Mesodermal cell (in vitro differentiated cells): ENCODE results near the gene EMILIN2.
A peak's percentile ranks its signal among the peaks of the same experiment; 100 is the strongest.

Source experiments
- H3K27ac ChIP-seq: 2 replicates; pipeline ENCODE4 v1.7.0; 2013; ENCODE audit warnings: mild to moderate bottlenecking, low read depth, low read length, moderate library complexity; ENCODE audit not compliant: severe bottlenecking
- H3K36me3 ChIP-seq: 2 replicates; pipeline ENCODE4 v1.7.1; 2013; ENCODE audit warnings: mild to moderate bottlenecking, low read length, moderate library complexity; ENCODE audit not compliant: control insufficient read depth, insufficient read depth
- H3K4me1 ChIP-seq: one replicate; pipeline ENCODE4 v1.7.1; 2013; ENCODE audit warnings: mild to moderate bottlenecking, low read length; ENCODE audit not compliant: insufficient read depth, control insufficient read depth, poor library complexity, severe bottlenecking
- H3K4me3 ChIP-seq: 2 replicates; pipeline ENCODE4 v1.7.0; 2013; ENCODE audit warnings: low read length, control low read depth, mild to moderate bottlenecking; ENCODE audit not compliant: insufficient read depth, poor library complexity, severe bottlenecking; ENCODE audit errors: extremely low read depth
- H3K9me3 ChIP-seq: 2 replicates; pipeline ENCODE4 v1.7.1; 2013; ENCODE audit warnings: mild to moderate bottlenecking, low read length, moderate library complexity; ENCODE audit not compliant: control insufficient read depth
- WGBS, 2 experiments: methylation state at CpG; one replicate each; pipeline ENCODE4 v1.1.5; 2013; ENCODE audit warnings: missing lambda C conversion rate in 2 of 2; ENCODE audit not compliant: insufficient coverage in 2 of 2; 5-methylcytosine and 5-hydroxymethylcytosine counted together

The EMILIN2 gene

DNA sequence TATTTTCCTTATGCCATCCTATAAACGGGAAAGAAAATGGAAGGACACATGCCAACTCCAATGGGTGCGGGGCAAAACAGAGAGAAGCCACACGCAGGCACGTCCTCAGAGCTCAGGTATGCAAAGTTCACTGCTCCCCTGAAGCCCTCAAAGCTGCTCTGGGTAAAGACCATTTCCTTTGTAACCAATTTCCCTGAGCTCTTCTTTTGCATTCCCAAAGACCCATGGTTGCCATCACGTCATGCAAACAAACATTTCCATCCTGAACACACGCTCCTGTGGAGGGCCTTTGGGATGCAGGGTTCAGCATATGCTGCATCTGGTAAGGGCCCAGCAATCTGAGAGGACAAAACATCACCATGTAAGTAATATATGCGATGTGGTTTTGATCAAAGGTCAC lies 69.4 kb downstream of the EMILIN2 start:
- WGBS, 2 experiments, result 59 to 76% methylated on average over 6 of the region's 7 CpGs
- H3K4me1 ChIP-seq, result no peaks in the 10 kb centered on the region
- H3K27ac ChIP-seq, result no peak overlapping the region
- H3K36me3 ChIP-seq, result peaks cover 89% of the 10 kb centered on the region
- H3K4me3 ChIP-seq, result no peak overlapping the region
- H3K9me3 ChIP-seq, result no peaks in the 10 kb centered on the region

DNA sequence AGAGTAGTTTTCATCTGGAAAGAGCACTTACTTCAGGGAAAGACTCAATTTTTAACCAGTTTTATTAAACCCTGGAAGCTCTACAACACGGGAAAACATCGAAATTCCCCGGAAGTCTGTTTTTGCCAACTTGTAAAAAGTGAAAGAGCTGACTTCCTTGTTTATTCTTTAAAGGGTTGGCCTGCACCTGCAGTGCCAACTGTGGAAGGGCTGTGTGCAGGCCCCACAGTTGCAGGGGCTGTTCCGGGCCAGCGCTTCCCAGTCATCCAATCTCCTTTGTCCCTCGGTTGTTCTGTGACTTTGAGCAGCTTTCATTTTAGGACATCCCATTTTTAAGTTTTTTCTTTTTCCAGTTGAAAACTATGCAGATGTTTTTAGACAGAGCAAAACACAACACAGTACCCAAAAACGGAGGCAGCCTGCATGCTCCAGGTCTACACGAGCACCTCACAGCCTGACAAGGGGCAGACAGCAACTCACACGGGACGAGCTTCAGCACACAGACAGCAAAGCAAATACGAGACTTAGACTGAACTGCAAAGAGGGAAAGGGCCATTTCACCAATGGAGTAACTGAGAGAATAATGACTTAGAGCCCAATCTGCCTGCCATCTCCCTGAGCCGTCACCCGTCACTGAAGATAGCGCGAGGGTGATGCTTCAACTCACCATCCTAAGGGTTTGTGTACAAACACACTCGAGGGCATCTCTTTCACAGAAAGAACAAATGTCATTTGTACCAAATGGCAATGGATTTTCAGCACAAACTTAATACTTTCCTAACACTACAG lies 70.6 kb downstream of the EMILIN2 start:
- peak overlapping the region; percentile 16 for H3K27ac ChIP-seq
- 88 to 91% methylated on average over 14 to 16 of the region's 16 CpGs for WGBS, 2 experiments
- no peak overlapping the region for H3K4me3 ChIP-seq
- H3K9me3 ChIP-seq, result no peaks in the 10 kb centered on the region
- peaks cover 92% of the 10 kb centered on the region for H3K36me3 ChIP-seq
- H3K4me1 ChIP-seq, result no peaks in the 10 kb centered on the region

DNA sequence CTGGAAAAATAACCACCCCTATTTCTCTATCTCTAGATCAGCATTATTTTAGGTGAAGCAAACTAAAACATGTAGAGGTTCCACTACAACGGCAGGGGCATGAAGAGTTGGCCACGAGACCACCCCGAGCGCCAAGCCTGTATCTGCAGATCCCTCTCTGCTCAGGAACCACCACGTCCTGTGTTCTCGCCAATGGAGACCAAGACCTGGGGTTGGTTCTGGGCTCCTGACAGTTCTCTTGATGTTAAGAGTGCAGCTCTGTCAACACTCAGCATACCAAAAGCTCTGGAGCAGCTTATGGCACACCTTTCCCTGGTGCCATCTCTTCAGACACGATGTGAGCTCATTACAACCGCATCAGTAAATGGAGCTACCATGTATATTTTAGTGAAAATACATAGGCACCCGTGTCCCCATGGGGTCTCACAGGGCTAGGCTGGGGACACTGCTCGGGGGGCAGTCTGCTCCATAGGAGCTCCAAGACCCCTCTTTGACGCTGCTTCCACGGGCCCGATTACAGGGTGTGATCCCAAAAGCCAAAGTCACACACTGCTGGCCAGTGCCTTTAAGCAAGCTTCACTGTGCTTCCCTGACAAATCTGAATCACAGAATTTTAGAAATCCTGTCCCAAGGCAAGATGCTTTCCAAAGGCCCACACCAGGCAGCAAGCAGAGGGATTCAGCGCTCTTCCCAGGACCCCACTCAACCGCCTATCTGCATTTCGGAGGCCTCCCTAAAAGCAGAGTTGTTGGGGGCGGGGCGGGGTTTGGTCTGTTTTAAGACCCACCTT lies 72.2 kb downstream of the EMILIN2 start:
- peaks cover 92% of the 10 kb centered on the region for H3K36me3 ChIP-seq
- WGBS, 2 experiments, result 94 to 97% methylated on average over 14 to 16 of the region's 18 CpGs
- H3K4me3 ChIP-seq, result no peak overlapping the region
- H3K27ac ChIP-seq, result no peak overlapping the region
- no peaks in the 10 kb centered on the region for H3K4me1 ChIP-seq
- H3K9me3 ChIP-seq, result no peaks in the 10 kb centered on the region

DNA sequence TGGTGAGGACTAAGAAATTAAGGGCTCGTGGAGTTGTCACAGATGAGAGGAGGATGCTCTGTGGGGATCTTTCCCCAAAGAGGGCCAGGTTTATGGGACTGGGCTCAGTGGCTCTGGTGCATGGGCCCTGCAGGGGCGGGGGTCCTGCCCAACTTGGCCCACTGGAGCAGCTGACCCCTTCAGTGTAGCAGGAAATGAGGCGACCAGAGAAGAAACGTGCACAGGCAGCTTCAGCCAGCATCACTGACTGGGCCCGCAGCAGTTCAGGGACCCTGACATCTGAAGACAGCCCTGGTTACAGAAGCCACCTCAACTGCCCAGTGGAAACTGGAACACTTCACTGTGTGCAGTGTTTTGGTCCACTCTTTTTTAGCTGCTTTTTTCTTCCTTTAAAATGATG lies 72.8 kb downstream of the EMILIN2 start:
- Histone ChIP-seq H3K9me3 (no peaks in the 10 kb centered on the region), H3K4me1 (no peaks in the 10 kb centered on the region), H3K4me3 (no peak overlapping the region), H3K36me3 (peaks cover 92% of the 10 kb centered on the region), H3K27ac (no peak overlapping the region)
- WGBS, 2 experiments, result 94% methylated on average over 5 of the region's 5 CpGs

DNA sequence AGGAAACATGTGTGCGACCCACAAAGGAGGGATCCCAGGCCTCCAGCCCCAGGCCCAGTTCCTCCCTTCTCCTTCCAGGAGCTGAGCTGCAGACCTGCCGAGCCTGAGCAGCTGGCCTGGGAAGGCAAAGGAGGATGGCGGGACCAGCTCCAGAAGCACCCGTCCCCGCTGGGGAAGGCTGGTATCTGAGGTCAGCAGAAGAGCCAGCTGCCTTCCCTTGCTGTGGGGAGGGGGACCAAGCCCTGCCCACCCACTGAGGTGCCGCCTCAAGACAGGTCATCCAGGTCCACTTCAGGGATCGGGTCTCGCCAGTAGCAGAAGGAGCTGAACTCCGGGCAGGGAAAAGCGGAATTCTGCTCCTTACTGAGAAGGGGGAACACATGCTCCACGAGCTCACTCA lies 73.2 kb downstream of the EMILIN2 start:
- WGBS, 2 experiments, result 94 to 96% methylated on average over 8 of the region's 11 CpGs
- Histone ChIP-seq H3K4me3 (no peak overlapping the region), H3K27ac (no peak overlapping the region), H3K36me3 (peaks cover 92% of the 10 kb centered on the region), H3K9me3 (no peaks in the 10 kb centered on the region), H3K4me1 (no peaks in the 10 kb centered on the region)

DNA sequence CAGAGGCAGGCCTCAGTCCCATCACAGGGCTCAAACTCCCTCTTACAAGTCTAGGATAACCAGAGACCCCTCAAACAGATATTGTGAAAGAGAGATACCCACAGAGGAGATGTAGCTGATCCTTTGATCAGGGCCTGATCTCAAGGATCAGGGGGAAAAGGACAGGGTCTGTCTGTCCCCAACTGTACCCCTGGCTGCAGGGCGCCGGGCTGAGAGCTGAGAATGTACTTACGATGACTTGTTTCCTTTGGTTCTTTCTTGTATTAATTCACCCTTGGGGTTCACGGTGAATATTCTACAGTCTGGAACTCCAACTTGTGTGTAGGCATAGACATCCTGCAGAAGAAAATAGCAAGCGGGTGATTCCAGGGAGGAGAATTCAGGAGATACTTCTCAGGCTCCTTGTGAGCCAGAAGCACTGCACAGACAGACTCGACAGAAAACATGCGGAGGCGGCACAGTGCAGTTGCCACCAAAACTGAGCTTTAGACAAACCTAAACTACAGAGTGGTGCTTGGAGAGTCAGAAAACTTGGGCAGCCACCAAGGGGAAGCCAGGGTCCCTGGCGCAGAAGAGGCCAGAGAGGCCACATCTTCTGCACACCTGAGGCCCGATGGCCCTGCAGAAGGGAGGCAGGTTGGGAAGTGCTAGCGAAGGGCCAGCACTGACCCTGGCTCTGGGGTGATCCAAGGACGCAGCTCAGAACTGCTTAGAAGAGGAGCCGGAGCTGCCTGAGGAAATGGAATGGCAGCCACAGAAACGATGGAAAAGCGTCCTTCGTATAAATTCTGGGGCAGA lies 73.9 kb downstream of the EMILIN2 start:
- no peak overlapping the region for H3K27ac ChIP-seq
- no peaks in the 10 kb centered on the region for H3K4me1 ChIP-seq
- no peak overlapping the region for H3K4me3 ChIP-seq
- H3K36me3 ChIP-seq, result peaks cover 96% of the 10 kb centered on the region
- 95 to 97% methylated on average over 15 to 16 of the region's 16 CpGs for whole genome bisulfite sequencing, 2 experiments
- no peaks in the 10 kb centered on the region for H3K9me3 ChIP-seq

DNA sequence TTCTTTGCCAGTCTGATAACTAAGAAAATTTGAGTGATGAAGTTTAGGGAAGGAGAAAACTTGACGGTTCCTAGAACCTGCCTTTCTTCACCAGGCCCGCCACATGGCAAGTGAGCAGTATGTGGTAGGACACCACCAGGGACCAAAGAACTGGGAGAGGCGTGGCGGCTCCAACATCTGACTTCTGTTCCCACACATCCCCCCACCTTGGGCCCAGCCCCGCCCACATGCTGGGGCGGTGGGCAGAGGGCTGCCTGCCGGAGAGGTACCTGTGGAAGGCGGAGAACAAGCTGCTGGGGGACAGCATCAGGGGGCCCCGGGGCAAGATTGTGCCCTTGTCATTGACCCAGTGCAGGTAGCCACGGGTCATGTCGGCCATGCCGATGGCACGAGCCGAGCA lies 75.0 kb downstream of the EMILIN2 start:
- H3K4me3 ChIP-seq, result no peak overlapping the region
- 87 to 93% methylated on average over 4 to 12 of the region's 14 CpGs for WGBS, 2 experiments
- H3K36me3 ChIP-seq, result peaks cover 96% of the 10 kb centered on the region
- no peaks in the 10 kb centered on the region for H3K9me3 ChIP-seq
- no peak overlapping the region for H3K27ac ChIP-seq
- no peaks in the 10 kb centered on the region for H3K4me1 ChIP-seq

DNA sequence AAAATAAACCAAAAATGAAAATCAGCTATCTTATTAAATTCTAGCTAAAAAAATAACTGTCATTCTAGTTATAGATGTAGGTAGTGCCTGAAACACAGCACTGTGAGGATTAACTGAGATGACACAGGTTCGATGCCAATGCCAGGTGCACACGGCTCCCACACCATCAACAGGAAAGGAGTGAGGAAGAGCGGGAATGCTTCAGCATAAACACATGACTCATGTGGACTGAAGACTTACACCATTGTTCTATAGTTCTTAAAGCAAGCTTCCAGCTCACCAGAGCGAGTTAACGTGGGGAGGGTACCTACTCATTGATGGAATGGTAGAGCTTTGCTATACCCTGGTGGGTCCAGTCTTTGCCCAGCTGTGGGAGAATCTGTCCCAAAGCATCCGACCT lies 76.7 kb downstream of the EMILIN2 start:
- WGBS, 2 experiments, result 86 to 97% methylated on average over 3 to 6 of the region's 6 CpGs
- H3K4me3 ChIP-seq, result no peak overlapping the region
- H3K36me3 ChIP-seq, result peaks cover 100% of the 10 kb centered on the region
- H3K9me3 ChIP-seq, result no peaks in the 10 kb centered on the region
- no peaks in the 10 kb centered on the region for H3K4me1 ChIP-seq
- no peak overlapping the region for H3K27ac ChIP-seq

DNA sequence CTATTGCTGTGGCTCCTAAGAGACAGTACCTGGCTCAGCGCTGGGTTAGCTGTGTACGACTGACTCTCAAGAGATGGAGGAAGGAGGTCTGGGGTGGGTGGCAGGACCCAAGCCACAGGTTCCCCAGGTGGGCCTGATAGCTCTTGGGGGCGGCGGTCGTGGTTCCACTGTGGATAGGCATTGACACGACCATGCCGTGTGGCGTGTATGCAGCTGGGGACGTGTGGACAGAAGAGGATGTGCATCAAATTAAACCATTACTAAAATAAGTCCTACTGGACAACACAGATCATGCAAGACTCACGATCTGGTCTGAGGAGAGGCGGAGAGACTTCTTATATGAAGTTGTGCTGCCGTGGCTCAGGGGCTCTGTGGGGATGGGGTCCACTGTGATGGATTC lies 78.1 kb downstream of the EMILIN2 start:
- H3K4me3 ChIP-seq, result no peak overlapping the region
- peaks cover 94% of the 10 kb centered on the region for H3K36me3 ChIP-seq
- 96 to 98% methylated on average over 4 to 5 of the region's 12 CpGs for WGBS, 2 experiments
- H3K9me3 ChIP-seq, result no peaks in the 10 kb centered on the region
- no peaks in the 10 kb centered on the region for H3K4me1 ChIP-seq
- no peak overlapping the region for H3K27ac ChIP-seq

DNA sequence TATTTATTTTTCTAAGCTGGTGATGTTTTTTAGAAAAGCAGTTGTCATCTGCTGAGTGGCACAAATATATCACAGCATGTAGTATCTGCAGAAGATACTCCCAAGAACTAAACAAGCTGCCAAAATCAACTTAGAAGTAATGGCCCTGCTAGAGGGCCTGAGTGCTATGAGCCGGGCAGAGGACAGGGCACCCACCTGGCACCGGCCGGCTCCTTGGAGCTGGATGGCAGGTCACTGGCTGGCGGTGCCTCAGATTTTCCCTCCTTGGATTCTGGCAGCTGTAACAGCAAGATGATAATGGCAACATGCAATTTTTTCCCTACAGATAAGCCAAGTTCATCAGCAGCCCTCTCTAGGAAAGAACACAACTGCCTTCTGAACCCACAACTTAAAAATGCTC lies 79.7 kb downstream of the EMILIN2 start:
- H3K36me3 ChIP-seq, result peaks cover 92% of the 10 kb centered on the region
- H3K9me3 ChIP-seq, result no peaks in the 10 kb centered on the region
- H3K27ac ChIP-seq, result no peak overlapping the region
- H3K4me3 ChIP-seq, result no peak overlapping the region
- H3K4me1 ChIP-seq, result no peaks in the 10 kb centered on the region
- 100% methylated on average over 4 of the region's 4 CpGs for WGBS, 2 experiments
